SK-N-SH (cell line): ENCODE measurements around the gene ZNF791.

Experiments
- POLR2AphosphoS5 ChIP-seq: IDR thresholded peaks from 2 replicates; pipeline ENCODE4 v1.6.1; 2012; ENCODE audit warnings: low read depth, low read length
- TF ChIP-seq, protein P1 (sequence below): fragments of 200-600 bp; sonication (generic); IDR thresholded peaks from 2 replicates; pipeline ENCODE4 v1.6.1; 2017; ENCODE audit warnings: antibody characterized with exemption, mild to moderate bottlenecking, moderate library complexity
- TF ChIP-seq, protein P2 (sequence below): IDR thresholded peaks from 2 replicates; pipeline ENCODE4; 2012

DNA sequence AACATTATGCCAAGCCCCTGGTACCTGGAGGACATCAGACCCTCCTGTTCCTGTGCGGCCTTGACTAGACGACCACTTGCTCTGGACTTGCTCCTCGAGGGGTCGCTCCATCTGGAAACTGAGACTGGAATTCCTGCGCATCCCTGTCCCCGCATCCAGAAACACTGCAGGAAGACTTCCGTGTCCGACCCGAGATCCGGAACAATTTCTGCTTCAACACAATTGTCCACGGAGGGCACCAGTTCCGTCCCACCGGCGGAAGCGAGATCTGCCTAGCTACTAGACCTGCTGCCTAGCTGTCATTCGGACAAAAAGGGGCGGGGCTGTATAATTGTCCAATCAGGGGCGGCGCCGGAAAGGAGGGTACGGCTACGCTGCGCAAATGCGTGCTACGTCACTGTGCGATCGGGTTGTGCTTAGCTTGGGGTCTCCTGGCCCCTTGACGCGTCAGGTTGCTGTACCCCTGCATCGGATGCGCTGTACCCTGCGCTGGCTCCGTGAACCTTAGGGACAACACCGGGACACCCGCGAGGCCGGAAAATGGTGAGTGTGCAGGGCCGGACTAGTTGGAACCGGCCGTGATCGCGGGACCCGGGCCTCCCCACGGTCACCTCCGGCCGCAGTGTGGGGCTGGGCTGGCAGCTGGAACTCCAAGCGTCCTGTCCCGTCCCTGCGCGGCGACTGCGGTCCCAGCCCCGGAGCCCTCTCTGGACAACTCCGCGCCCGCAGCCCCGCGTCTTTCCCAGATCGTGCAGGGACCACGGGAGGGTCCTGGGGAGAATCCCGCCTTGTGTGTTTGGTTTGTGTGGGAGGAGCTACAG is at the start of gene ZNF791, which contains the start of gene ZNF490:
- TF ChIP-seq POLR2AphosphoS5: peak; percentile 93
- TF ChIP-seq, protein P1, sequence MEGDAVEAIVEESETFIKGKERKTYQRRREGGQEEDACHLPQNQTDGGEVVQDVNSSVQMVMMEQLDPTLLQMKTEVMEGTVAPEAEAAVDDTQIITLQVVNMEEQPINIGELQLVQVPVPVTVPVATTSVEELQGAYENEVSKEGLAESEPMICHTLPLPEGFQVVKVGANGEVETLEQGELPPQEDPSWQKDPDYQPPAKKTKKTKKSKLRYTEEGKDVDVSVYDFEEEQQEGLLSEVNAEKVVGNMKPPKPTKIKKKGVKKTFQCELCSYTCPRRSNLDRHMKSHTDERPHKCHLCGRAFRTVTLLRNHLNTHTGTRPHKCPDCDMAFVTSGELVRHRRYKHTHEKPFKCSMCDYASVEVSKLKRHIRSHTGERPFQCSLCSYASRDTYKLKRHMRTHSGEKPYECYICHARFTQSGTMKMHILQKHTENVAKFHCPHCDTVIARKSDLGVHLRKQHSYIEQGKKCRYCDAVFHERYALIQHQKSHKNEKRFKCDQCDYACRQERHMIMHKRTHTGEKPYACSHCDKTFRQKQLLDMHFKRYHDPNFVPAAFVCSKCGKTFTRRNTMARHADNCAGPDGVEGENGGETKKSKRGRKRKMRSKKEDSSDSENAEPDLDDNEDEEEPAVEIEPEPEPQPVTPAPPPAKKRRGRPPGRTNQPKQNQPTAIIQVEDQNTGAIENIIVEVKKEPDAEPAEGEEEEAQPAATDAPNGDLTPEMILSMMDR: peak; percentile 28
- TF ChIP-seq, protein P2, sequence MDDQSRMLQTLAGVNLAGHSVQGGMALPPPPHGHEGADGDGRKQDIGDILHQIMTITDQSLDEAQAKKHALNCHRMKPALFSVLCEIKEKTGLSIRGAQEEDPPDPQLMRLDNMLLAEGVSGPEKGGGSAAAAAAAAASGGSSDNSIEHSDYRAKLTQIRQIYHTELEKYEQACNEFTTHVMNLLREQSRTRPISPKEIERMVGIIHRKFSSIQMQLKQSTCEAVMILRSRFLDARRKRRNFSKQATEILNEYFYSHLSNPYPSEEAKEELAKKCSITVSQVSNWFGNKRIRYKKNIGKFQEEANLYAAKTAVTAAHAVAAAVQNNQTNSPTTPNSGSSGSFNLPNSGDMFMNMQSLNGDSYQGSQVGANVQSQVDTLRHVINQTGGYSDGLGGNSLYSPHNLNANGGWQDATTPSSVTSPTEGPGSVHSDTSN: peak; percentile 88
